BE2C (cell line): ENCODE measurements around the gene ALG5.
A peak's percentile ranks its signal among the peaks of the same experiment; 100 is the strongest.

Experiments
- DNase-seq: peaks from one replicate; pipeline ENCODE4 v3.0.0-alpha.2; 2020
- H3K27me3 ChIP-seq: fragments of 250-450 bp; sonication (Bioruptor Pico); 2 replicates; pipeline ENCODE4 v1.5.1; 2020; ENCODE audit warnings: mild to moderate bottlenecking
- H3K36me3 ChIP-seq: fragments of 250-450 bp; sonication (Bioruptor Pico); 2 replicates; pipeline ENCODE4 v1.5.1; 2020; ENCODE audit warnings: mild to moderate bottlenecking
- H3K4me1 ChIP-seq: fragments of 250-450 bp; sonication (Bioruptor Pico); 2 replicates; pipeline ENCODE4 v1.5.1; 2020
- H3K4me3 ChIP-seq: 2 replicates; pipeline ENCODE4 v1.5.1; 2011; ENCODE audit warnings: low read depth, low read length
- H3K9me3 ChIP-seq: fragments of 250-450 bp; sonication (Bioruptor Pico); 2 replicates; pipeline ENCODE4 v1.5.1; 2020
- CTCF ChIP-seq: IDR thresholded peaks from 2 replicates; pipeline ENCODE4 v1.5.1; 2012; ENCODE audit warnings: mild to moderate bottlenecking, low read depth, low read length

Gene ALG5

GRCh38 chr13:36997716-36998427 is 1.3 kb downstream of the ALG5 start:
- TF ChIP-seq CTCF = no peak
- no peaks in the 10 kb centered on the region for H3K9me3 ChIP-seq
- H3K4me3 ChIP-seq = peak overlapping the region; percentile 94
- H3K36me3 ChIP-seq = peaks cover 27% of the 10 kb centered on the region
- DNase-seq = no peak
- H3K27me3 ChIP-seq = no peaks in the 10 kb centered on the region
- H3K4me1 ChIP-seq = no peaks in the 10 kb centered on the region

- H3K36me3 ChIP-seq = peaks cover 80% of the 10 kb centered on the region
- no peaks in the 10 kb centered on the region for H3K27me3 ChIP-seq
- no peaks in the 10 kb centered on the region for H3K9me3 ChIP-seq
- no peak for DNase-seq
- no peaks in the 10 kb centered on the region for H3K4me1 ChIP-seq
- H3K4me3 ChIP-seq = no peak overlapping the region
- TF ChIP-seq CTCF = no peak
Measured at GRCh38 chr13:36992362-36992761, 6.8 kb downstream of the ALG5 start.

- H3K9me3 ChIP-seq = no peaks in the 10 kb centered on the region
- peaks cover 86% of the 10 kb centered on the region for H3K36me3 ChIP-seq
- H3K4me3 ChIP-seq = no peak overlapping the region
- DNase-seq = no peak
- TF ChIP-seq CTCF = no peak
- no peaks in the 10 kb centered on the region for H3K4me1 ChIP-seq
- no peaks in the 10 kb centered on the region for H3K27me3 ChIP-seq
Measured at GRCh38 chr13:36986462-36987240, 12.5 kb downstream of the ALG5 start.

GRCh38 chr13:36981156-36981743 is 17.9 kb downstream of the ALG5 start:
- H3K27me3 ChIP-seq = no peaks in the 10 kb centered on the region; the same call in 1 of the 2 replicates
- no peaks in the 10 kb centered on the region for H3K9me3 ChIP-seq
- H3K4me3 ChIP-seq = no peak overlapping the region
- H3K36me3 ChIP-seq = peaks cover 65% of the 10 kb centered on the region
- no peak for DNase-seq
- no peaks in the 10 kb centered on the region for H3K4me1 ChIP-seq
- peak; percentile 56 for TF ChIP-seq CTCF

GRCh38 chr13:36979361-36980050 is 19.6 kb downstream of the ALG5 start:
- H3K9me3 ChIP-seq = no peaks in the 10 kb centered on the region
- no peak overlapping the region for H3K4me3 ChIP-seq
- peaks cover 55% of the 10 kb centered on the region for H3K36me3 ChIP-seq
- H3K27me3 ChIP-seq = no peaks in the 10 kb centered on the region; the same call in 1 of the 2 replicates
- no peak for TF ChIP-seq CTCF
- DNase-seq = peak; percentile 42
- no peaks in the 10 kb centered on the region for H3K4me1 ChIP-seq
